DOHH2 (cell line): ENCODE data around the gene EIF2S1.

ENCODE experiments used
- EZH2phosphoT487 ChIP-seq: fragments of 200-600 bp; sonication (generic); IDR thresholded peaks from 2 replicates; pipeline ENCODE4 v1.6.1; 2017; ENCODE audit warnings: borderline replicate concordance, mild to moderate bottlenecking, antibody characterized with exemption, low read length, moderate library complexity, mixed read lengths
- TF ChIP-seq, protein P1 (sequence below): fragments of 200-600 bp; sonication (generic); IDR thresholded peaks from one replicate; pipeline ENCODE4 v1.5.1; 2014; ENCODE audit warnings: antibody characterized with exemption, mild to moderate bottlenecking, low read depth, low read length; ENCODE audit not compliant: poor library complexity, severe bottlenecking

DNA sequence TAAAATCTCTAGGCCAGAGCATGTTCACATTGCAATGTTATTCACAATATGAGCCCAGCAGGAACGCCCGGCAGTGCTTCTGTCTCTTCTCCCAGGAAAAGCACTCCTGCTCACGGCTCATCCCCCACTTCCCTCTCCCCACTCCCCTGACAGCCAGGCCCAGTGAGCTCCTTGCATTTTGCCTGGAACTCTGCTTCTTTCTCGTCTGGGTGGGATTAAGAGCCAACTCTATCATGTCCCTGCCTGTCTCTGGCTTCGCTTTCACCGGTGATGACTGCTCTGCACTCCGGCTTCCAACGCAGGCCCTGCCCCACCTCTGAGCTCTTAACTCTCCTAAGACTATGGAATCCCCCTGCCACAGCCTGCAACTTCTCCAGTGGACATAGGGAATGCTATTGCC lies 49.3 kb downstream of the EIF2S1 start:
- TF ChIP-seq, protein P1, sequence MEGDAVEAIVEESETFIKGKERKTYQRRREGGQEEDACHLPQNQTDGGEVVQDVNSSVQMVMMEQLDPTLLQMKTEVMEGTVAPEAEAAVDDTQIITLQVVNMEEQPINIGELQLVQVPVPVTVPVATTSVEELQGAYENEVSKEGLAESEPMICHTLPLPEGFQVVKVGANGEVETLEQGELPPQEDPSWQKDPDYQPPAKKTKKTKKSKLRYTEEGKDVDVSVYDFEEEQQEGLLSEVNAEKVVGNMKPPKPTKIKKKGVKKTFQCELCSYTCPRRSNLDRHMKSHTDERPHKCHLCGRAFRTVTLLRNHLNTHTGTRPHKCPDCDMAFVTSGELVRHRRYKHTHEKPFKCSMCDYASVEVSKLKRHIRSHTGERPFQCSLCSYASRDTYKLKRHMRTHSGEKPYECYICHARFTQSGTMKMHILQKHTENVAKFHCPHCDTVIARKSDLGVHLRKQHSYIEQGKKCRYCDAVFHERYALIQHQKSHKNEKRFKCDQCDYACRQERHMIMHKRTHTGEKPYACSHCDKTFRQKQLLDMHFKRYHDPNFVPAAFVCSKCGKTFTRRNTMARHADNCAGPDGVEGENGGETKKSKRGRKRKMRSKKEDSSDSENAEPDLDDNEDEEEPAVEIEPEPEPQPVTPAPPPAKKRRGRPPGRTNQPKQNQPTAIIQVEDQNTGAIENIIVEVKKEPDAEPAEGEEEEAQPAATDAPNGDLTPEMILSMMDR, result no peak
- no peak for TF ChIP-seq EZH2phosphoT487
